ENCODE results near the gene UNC13B.

Gene UNC13B

GRCh38 chr9:35277171-35277520, 115.3 kb downstream of the UNC13B start:
- DNase-seq (ENCODE audit: low spot score): no peak

DNA sequence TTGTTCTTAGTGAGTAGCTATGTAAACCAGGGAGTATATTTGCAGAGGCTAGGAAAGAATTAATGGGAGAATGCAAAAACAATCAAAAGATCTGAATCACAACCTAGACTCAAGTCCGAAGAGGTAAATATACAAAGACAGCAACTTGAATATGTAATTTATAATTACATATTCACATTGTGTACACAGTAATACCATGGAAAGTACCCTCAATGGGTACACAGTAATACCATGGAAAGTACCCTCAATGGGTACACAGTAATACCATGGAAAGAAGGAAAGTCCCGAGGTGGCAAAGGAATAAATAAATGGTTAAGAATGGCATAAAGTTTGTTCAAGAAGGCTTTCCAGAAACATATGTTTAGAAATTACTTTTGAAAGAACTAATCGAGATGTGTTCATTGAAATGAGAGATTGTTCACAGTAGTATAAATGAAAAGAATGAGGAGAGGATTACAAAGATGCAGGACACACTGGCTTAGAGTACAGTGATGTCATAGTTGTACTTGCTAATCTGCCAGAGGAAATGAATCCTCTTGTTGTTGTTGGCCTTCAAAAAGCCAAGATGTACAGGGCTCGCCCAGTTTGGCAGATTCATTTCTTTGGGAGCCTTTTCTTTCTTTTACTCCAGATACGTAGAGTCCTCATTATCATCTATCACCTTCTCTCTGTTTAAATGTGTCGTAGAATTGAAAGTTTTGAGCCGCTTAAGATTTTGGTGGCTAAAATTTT, 116.0 kb downstream of the UNC13B start:
- peak; percentile 31 for DNase-seq (ENCODE audit: low spot score)

- no peak for DNase-seq (ENCODE audit: low spot score)
Observed at GRCh38 chr9:35279946-35280345, 118.1 kb downstream of the UNC13B start.

DNA sequence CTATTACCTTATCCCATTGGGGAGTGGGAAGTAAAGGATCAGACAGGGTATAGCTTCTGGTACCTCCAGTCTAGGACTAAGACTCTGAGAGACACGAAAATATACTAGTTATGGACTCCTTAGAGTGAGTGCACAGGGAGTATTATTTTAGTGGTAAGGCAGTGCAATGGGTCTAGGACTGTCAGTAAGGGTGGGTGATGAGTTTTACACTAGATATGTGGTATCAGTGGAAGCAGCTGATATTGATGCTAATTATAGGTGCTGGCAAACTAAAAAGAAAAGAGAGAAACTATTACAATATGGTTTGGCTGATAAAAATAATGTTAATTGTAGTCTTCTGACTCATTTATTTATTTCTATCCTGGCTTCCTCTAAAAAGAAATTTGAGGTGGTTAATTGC, 118.6 kb downstream of the UNC13B start:
- DNase-seq (ENCODE audit: low spot score): no peak

GRCh38 chr9:35285731-35286130, 123.9 kb downstream of the UNC13B start:
- DNase-seq (ENCODE audit: low spot score): no peak

GRCh38 chr9:35286381-35286780, 124.6 kb downstream of the UNC13B start:
- DNase-seq (ENCODE audit: low spot score): no peak

- no peak for DNase-seq (ENCODE audit: low spot score)
Observed at GRCh38 chr9:35287987-35288632, 126.3 kb downstream of the UNC13B start.

- no peak for DNase-seq (ENCODE audit: low spot score)
Observed at GRCh38 chr9:35288778-35289177, 127.0 kb downstream of the UNC13B start.

DNA sequence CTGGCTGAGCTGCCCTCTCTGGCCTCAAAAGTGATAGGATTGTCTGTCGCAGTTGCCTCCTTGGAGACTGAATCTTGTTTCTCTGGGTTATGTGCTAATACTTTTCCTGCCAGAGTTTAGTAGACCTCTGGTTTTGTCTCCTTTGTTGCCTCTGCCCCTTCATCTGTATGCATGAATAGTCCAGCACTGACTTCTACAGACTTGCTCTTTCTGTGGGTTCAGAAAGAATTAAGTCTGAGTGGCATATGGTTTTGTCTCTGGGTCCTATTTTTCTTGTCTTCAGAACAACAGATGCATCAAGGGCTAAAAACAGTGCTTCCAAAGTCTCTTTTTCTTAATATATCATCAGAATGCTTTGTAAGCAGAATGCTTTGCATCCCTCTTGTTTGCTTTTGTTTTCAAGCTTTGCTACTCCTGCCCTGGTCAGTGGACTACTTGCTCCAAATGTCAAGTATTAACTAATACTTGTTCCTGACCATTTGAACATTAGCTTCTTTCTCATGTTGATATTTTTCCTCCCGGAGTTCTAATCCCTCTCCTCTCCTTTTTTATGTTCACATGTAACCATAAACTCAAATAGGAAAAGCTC, 131.7 kb downstream of the UNC13B start:
- DNase-seq (ENCODE audit: low spot score): no peak

- DNase-seq (ENCODE audit: low spot score): no peak
Observed at GRCh38 chr9:35294066-35294465, 132.3 kb downstream of the UNC13B start.

DNA sequence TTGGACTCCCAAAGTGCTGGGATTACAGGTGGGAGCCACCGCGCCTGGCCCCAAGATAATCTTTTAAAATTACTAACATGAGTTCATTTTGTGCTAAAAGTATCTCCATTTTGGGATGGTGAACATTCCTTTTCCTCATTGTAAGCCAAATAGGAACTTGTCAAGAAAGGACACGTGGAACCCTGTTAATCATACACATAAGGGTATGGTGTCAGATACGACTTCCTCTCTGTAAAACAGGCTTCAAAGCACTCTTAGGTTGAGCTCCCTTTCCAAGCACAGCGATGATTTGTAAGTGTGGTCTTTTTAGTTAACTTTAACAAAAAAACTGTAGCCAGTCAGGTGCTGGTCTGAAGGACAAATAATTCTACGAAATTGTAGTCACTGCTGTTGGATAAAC, 132.7 kb downstream of the UNC13B start:
- no peak for DNase-seq (ENCODE audit: low spot score)

GRCh38 chr9:35295369-35296036, 133.7 kb downstream of the UNC13B start:
- DNase-seq (ENCODE audit: low spot score): no peak

DNA sequence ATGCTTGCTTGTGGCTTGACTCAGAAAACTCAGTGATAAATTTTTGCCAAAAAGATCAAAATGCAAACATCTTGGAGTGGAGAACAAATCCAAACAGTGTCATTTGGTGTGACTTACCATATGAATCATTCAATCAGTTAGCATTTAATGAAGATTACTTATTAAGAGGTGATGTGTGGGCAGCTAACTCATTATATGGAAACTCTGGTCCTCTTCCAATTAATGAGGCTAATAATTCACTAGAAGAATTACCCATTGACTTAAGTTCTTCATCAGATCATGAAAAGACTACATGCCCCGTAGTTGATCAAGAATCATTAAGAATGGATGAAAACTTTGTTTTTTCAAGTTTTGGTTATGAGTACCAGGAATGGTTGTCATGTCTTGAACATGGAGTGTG, 141.8 kb downstream of the UNC13B start:
- no peak for DNase-seq (ENCODE audit: low spot score)

GRCh38 chr9:35306283-35306682, 144.5 kb downstream of the UNC13B start:
- no peak for DNase-seq (ENCODE audit: low spot score)

GRCh38 chr9:35308316-35308715, 146.5 kb downstream of the UNC13B start:
- DNase-seq (ENCODE audit: low spot score): no peak

DNA sequence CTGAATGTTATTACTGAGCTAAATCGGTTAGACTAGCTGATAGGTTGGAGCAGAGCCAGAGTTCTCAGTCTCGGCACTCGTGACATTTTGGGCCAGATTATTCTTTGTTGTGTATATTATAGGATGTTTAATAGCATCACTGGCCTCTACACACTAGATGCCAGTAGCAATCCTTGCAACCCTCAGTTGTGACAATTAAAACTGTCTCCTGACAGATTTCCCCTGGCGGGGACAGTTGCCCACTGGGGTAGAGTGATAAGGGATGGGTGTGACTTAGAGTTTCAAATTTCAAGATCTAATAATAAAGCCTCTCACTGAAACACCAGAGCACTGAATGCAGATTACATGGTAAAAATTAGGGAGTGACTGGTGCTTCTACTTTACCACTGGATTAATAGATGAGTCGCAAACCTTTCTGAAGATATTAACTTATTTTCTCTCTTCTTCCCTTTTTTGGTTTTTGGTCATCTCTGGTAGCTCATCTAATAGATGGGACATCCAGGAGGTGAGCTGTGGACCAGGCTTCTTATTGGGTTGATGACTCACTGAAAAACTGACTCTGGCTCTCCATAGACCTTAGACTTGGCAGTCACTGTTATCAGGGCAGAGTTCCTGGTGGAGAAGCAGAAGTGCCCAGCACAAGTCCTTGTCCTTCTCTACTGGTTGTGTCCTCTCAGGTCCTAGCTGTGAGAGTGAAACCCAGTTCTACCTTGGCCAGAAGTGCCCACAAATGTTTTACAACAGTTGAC, 150.3 kb downstream of the UNC13B start:
- no peak for DNase-seq (ENCODE audit: low spot score)

GRCh38 chr9:35313460-35313859, 151.7 kb downstream of the UNC13B start:
- no peak for DNase-seq (ENCODE audit: low spot score)

GRCh38 chr9:35313916-35314315, 152.1 kb downstream of the UNC13B start:
- DNase-seq (ENCODE audit: low spot score): no peak

DNA sequence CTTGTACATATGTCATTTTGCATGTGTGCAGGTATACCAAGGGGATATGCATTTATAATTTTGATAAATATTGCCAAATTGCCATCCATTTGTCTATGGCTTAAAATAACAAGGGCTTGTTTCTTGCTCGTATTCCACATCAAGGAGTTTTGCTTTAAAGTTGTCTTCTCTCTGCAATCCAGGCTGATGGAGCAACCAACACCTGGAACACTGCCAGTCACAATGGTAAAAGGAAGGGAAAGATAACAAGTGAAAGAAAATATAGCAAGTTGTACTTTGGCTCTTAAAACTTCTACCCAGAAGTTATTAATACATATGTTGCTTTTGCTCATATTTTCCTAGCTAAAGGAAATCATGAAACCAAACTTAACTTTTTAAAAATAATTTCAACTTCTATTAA, 156.9 kb downstream of the UNC13B start:
- no peak for DNase-seq (ENCODE audit: low spot score)

- DNase-seq (ENCODE audit: low spot score): no peak
Observed at GRCh38 chr9:35322075-35322885, 160.5 kb downstream of the UNC13B start.

DNA sequence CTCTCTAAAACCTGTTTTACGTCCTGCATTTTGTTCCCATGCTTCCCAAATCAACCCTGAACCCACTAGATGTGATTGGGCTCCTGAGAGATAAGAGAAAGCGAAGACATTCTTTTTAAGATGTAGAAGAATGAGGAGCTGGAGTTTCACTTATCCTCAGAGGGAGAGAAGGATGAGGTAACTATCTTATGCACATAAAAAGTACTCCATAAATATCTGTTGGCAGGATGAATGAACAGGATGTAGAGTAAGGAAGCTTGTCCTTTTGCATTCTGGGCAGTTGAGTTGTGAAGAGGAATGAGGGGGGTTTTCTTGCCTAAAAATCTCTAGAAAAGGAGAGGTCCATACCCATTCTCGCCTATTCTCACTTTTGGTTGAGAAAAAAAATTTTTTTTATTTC, 163.2 kb downstream of the UNC13B start:
- DNase-seq (ENCODE audit: low spot score): no peak

All from kidney capillary endothelial cell (primary cell).